ENCODE measurements around the gene USP32.
A peak's percentile ranks its signal among the peaks of the same experiment; 100 is the strongest.
"Not testable (repeated sequence)": the region's sequence is repeated elsewhere in the genome, so short reads cannot be mapped to it uniquely, and the experiment has no call there.

USP32 gene

GRCh38 chr17:60392042-60392844 lies at the start of gene USP32:
Gene USP32 (minus strand): TSS chr17:60392133. CDS start chr17:60391939, 194 bp downstream.
- DNase-seq, result peak; percentile 98 to 99

- DNase-seq, result no peak
These were observed 47.6 kb upstream of the USP32 start for GRCh38 chr17:60439501-60439900.

- no peak for DNase-seq
These were observed 44.7 kb upstream of the USP32 start for GRCh38 chr17:60436676-60437075.

GRCh38 chr17:60435244-60436167 lies 43.6 kb upstream of the USP32 start:
- DNase-seq, result peak; percentile 10 to 70

GRCh38 chr17:60433021-60433997 lies 41.4 kb upstream of the USP32 start:
- not testable (repeated sequence) for DNase-seq

GRCh38 chr17:60430561-60430960 lies 38.6 kb upstream of the USP32 start:
- DNase-seq, result not testable (repeated sequence)

- not testable (repeated sequence) for DNase-seq
These were observed 36.6 kb upstream of the USP32 start for GRCh38 chr17:60428491-60428890.

- DNase-seq, result no peak
These were observed 34.7 kb upstream of the USP32 start for GRCh38 chr17:60426596-60426995.

GRCh38 chr17:60425626-60426025 lies 33.7 kb upstream of the USP32 start:
- no peak for DNase-seq

- no peak for DNase-seq
These were observed 31.9 kb upstream of the USP32 start for GRCh38 chr17:60423865-60424264.

GRCh38 chr17:60422162-60422665 lies 30.3 kb upstream of the USP32 start, which contains the start of gene CHCT1:
Gene CHCT1 (plus strand): TSS chr17:60422489. CDS start chr17:60422593, 104 bp downstream.
- no peak for DNase-seq

- DNase-seq, result peak; percentile 68 to 76
These were observed 29.6 kb upstream of the USP32 start for GRCh38 chr17:60421273-60422161.

- DNase-seq, result not testable (repeated sequence)
These were observed 27.9 kb upstream of the USP32 start for GRCh38 chr17:60419875-60420274.

GRCh38 chr17:60419003-60419402 lies 27.1 kb upstream of the USP32 start:
- not testable (repeated sequence) for DNase-seq

GRCh38 chr17:60416368-60416925 lies 24.5 kb upstream of the USP32 start:
- no peak for DNase-seq

GRCh38 chr17:60415146-60415545 lies 23.2 kb upstream of the USP32 start:
- no peak for DNase-seq

- DNase-seq, result no peak
These were observed 20.8 kb upstream of the USP32 start for GRCh38 chr17:60412701-60413100.

- DNase-seq, result no peak
These were observed 18.1 kb upstream of the USP32 start for GRCh38 chr17:60410001-60410400.

GRCh38 chr17:60406887-60407286 lies 15.0 kb upstream of the USP32 start:
- no peak for DNase-seq

GRCh38 chr17:60403962-60404361 lies 12.0 kb upstream of the USP32 start:
- no peak for DNase-seq

GRCh38 chr17:60403523-60403810 lies 11.5 kb upstream of the USP32 start:
- DNase-seq, result no peak

Measured in NCI-H1930 (cell line).